GM21367 (cell line): ENCODE measurements around the gene ISCA1.
"Not testable (repeated sequence)": the region's sequence is repeated elsewhere in the genome, so short reads cannot be mapped to it uniquely, and the experiment has no call there.

Experiments
- ATAC-seq: cut with Tn5 transposase; IDR thresholded peaks from one replicate; pipeline ENCODE4 v1.9.1; 2021; ENCODE audit not compliant: unreplicated experiment

Gene ISCA1

DNA sequence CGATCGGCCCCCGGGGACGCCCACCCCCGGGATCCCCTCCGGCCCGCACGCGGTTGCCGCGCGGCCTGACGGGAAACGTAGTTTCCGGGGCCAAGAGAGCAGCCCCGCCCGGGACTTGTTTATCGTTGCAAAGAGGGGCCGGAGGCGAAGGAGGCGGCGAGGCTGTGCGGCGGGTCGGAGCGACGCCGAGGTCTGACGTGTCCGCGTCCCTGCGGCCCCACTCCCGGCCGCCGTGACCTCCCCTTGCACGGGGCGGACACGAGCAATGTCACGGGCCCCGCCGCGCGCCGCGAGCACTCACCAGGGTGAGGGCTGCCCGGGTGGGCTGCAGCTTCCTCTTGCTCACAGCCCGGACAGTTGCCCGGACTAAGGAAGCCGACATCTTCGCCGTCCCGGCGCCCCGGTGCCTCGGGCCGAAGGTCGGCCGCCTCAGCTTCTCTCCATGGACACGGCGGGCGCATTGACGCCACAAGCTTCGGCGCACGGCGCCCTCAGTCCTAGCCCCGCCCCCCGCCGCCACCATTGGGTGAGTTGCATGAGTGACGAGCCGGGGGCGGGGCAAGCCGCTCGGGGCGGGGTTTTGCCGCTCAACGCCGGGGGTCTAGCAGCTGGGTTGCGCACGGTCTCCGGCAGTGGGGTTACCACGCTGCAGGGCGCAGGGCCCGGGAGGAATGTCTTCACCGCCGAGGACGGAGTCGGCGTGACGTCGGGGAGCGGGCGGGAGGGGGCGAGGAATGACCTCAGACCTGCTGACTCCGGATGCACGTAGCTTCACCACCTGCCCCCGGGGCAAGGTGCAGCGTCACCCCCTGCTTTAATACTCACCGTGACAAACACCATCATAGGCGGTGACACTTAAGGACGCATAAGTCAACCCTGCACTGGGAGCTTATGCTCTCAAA is at the start of gene ISCA1:
ISCA1 (minus strand) TSS at position 462 of the 902 bp plus-strand sequence; CDS start at position 382, 80 bp downstream.
- peak; percentile 76 for ATAC-seq

- no peak for ATAC-seq
Measured at GRCh38 chr9:86330186-86330585, 47.8 kb upstream of the ISCA1 start.

DNA sequence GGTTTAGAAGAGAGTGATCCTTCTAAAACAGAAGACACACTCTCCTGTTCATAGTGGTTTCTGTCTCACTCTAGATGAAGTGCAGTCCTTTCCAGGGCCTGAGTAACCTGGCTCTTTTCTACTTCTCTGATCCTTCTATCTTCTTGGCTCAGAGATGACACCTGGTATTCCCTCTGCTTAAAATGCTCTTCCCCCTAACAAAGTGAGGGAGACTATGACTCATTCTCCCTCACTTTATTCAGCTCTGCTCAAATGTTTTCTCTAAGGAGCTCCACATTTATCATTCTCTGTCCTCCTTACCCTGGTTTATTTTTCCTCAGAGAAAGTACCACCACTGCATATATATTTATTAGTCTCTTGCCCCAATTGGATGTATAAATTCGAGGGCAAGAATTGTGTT is 47.3 kb upstream of the ISCA1 start:
- ATAC-seq = no peak

DNA sequence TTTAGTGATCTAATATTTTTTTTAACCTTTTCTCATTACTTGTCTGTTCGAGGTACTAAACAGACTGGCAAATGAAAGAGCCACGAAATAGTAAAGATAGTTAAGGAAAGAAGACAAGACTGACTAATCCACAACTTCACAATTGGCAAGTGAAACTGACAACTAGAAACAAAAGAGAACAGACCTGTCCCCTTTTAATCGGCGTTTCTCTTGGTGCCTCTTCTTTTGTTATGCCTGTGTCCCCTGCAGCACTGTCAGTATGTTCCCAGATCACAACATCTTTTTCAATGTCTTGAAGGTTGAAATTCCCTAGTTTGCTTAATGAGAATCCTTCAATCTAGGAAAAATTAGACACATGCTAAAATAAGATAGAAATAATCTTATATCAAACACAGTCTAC is 45.8 kb upstream of the ISCA1 start:
- ATAC-seq = no peak

GRCh38 chr9:86326536-86326935 is 44.2 kb upstream of the ISCA1 start:
- ATAC-seq = no peak

GRCh38 chr9:86324901-86325300 is 42.6 kb upstream of the ISCA1 start:
- ATAC-seq = no peak

GRCh38 chr9:86324308-86324707 is 42.0 kb upstream of the ISCA1 start:
- ATAC-seq = no peak

DNA sequence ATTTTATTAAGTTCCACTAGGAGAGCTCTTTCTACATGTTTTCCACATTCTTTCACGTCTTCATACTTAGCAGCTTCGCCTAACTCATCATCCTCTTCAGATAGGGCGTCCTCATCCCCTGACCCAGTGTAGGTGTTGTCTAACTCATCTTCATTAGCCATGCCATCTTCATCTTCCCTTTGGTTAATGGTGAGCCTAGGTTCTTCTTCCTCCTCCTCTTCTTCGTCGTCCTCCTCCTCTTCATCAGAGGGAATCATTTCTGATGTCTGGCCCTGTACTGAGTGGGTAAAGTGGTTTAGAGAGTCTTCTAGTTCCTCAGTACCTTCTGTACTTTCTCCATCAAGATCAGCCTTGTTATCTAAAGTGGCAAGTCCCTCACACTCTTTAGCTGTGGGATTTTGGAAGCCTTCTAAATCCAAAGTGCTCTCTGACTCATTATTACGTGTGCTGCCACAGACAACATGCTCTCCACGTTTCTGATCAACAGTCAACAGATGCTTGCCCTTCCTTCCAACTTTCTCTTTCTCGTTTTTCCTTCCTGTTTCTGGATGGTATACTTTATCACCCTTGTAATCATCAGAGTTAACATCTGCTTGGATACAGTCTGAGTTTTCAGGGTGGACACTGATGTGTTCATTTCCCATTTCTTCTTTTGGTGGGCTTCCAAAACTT is 40.8 kb upstream of the ISCA1 start:
- no peak for ATAC-seq

- no peak for ATAC-seq
Measured at GRCh38 chr9:86321373-86321772, 39.0 kb upstream of the ISCA1 start.

DNA sequence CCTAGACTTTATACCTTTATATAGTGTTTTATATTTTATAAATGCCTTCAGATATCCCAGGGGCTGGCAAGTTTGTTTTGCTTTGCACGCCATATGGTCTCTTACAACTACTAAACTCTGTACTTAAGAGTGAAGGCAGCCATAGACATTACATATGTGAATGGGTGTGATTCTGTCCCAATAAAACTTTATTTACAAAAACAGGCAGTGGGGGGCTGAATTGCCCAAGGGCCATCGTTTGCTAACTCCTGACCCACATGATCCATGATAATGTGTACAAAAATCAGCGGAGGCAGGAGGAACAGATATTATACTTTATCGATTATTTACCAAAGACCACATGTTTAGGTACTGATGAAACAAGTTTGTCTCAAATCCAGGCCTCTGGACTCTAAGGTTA is 35.8 kb upstream of the ISCA1 start:
- no peak for ATAC-seq

GRCh38 chr9:86315078-86315477 is 32.7 kb upstream of the ISCA1 start:
- ATAC-seq = no peak

DNA sequence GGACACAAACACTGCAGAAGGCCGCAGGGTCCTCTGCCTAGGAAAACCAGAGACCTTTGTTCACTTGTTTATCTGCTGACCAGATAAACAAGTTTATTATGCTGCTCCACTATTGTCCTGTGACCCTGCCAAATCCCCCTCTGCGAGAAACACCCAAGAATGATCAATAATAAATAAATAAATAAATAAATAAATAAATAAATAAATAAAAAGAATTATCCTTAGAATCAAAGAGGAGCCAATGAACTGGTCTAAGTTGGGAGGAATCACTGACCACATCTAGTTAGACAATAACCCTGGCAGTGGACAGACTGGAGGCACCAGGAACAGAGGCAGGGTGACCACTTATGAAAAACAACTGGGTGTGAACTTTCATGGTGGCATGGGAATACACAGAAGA is 30.6 kb upstream of the ISCA1 start:
- ATAC-seq = not testable (repeated sequence)

GRCh38 chr9:86308687-86309086 is 26.3 kb upstream of the ISCA1 start:
- no peak for ATAC-seq

DNA sequence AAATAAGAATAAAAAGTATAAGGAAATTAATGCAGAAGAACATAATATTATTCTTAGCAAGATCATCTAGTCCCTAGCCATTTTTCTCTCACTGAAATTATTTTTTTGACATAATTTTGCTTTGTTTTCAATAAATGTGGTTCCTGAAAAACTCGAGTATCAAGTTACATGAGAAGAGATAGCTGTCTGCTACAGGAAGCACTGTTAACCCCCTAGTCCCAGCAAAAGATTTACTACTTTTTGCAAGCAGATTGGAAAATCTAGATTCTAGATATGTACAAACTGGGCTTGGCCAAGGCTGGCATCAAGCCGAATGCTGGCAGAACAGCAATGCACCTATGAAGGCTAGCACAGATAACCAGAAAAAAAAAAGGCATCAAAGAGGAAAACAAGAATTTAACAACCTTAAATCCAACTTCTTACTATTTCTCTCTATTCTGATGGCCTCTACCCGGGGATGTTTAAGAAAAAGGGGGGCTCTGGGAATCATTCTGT is 21.9 kb upstream of the ISCA1 start:
- no peak for ATAC-seq

- ATAC-seq = no peak
Measured at GRCh38 chr9:86303316-86303975, 21.1 kb upstream of the ISCA1 start.

GRCh38 chr9:86301686-86302085 is 19.3 kb upstream of the ISCA1 start:
- no peak for ATAC-seq

DNA sequence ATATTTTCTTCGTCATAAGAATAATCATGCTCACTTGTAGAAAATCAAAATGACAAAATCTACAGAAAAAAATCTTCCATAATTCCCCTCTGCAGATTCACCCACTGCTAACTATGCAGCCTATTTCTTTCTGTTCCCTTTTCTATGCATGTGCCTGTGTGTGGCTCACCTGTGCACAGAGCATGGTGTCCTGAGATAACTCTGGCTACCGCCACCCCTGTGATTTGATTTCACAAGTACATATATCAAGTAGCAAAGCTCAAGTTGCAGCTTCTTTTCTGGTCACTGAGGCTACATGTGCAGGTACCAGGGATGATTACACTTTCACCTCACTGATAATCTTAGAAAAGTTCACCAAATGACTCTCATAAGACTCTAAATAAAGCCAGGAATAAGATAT is 18.4 kb upstream of the ISCA1 start:
- no peak for ATAC-seq

GRCh38 chr9:86298873-86299272 is 16.5 kb upstream of the ISCA1 start:
- ATAC-seq = no peak

GRCh38 chr9:86290341-86290740 is 8.0 kb upstream of the ISCA1 start:
- ATAC-seq = not testable (repeated sequence)

- ATAC-seq = no peak
Measured at GRCh38 chr9:86288499-86289198, 6.3 kb upstream of the ISCA1 start.

- no peak for ATAC-seq
Measured at GRCh38 chr9:86287013-86287412, 4.7 kb upstream of the ISCA1 start.
